8988T (cell line): Measurements from ENCODE around the gene DNAH17.

ENCODE experiments used
- DNase-seq: peaks from one replicate; pipeline ENCODE4 v3.0.0; 2011

Gene DNAH17

DNA sequence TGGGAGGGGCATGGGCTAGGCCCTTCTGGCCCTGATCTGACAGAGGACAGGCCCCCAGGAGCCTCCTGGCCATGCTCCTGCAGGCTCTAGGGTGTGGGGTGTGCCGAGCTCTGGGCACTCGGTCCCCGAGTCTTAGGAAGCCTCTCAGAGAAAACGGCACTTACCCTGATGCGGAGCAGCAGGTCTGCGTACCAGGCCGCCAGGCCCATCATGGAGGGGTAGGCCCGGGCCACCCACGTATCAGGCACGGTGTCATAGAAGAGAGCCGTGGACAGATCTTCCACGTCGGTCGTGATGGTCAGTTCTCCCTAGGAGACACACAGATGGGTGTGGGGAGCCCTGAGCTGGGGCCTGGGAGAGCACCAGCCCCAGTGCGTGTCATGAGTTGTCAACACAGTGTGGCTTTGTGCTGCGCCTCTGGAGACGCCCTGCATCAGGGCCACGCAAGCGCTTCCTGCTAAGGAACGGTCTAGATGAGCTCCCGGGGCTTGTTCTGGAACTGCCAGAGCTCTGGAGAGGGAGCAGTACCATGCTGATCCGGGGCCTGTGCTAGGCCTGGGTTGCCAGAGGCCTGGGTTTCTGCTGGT lies 150.8 kb downstream of the DNAH17 start:
- no peak for DNase-seq

DNA sequence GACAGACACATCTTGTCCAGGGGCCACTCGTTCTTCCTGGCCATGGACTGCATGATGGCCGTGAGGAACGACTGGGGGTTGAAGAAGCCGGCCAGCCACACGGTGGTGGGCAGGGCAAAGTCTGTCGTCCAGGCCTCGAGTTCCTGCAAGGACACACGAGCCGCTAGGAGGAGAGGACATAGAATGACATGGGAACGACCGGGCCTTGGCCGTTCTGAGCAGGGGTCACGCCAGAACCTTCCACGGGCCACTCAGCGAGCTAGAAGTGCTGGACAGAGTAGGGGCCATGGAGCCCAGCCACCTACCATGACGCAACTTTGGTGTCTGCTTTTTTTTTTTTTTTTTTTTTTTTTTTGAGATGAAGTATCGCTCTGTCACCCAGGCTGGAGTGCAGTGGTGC lies 151.8 kb downstream of the DNAH17 start:
- DNase-seq = no peak

DNA sequence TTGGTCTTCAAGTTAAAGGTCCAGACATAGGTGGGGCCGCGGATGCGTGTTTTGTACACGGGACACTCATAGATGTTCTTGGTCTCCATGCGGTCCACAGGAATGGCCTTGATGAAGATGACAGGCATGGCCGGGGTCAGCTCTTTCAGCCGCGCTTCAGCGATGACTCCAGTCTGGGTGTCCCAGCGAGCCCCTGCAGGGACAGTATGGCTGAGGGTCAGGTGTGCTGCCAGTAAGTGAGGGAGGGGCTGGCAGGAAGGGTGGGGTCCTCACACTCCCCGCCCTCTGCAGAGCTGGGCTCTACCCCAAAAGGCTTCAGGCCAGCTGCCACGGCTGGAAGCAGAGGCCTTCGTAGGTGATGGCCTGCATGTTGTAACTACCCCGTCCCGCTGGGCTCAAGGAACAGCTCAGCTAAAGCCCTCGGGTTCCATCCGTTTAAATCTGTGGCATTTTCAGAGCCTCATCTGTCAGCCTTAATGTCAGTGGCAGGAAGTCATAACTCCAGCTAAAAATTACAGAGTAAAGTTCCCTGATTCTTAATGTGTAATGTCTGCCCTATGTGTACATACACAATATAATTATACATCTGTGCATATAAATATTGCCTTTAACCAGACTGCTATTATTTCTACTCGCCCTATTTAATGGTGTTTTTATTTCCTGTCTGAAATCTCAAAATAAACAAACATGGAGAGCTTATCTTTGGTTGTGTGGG lies 153.1 kb downstream of the DNAH17 start:
- no peak for DNase-seq

DNA sequence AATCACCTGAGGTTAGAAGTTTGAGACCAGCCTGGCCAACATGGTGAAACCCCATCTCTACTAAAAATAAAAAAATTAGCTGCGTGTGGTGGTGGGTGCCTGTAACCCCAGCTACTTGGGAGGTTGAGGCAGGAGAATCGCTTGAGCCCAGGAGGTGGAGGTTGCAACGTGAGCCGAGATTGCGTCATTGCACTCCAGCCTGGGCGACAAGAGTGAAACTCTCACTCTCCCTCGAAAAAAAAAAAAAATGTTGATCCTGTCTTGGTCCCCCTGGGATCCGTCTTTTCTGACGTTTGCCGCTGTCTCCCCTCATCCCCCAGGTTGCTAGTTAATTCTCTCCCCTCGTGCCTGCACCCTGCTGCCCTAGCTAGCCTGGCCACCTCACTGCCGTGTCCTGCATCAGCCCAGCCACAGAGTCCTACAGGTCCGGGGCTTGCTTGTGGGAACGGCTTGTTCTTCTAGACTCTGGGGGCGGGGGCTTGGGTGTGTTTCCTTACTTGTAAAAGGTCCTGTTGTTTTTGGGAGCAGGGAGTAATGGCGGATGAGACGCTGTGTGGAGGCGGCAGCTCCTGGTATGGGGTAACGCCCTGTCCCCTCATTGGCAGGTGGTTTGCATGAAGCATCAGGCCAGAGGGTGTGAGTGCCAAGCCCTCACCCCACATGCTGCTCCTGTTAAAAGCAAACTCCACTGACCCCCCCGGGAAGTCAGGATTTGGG lies 154.2 kb downstream of the DNAH17 start:
- no peak for DNase-seq

DNA sequence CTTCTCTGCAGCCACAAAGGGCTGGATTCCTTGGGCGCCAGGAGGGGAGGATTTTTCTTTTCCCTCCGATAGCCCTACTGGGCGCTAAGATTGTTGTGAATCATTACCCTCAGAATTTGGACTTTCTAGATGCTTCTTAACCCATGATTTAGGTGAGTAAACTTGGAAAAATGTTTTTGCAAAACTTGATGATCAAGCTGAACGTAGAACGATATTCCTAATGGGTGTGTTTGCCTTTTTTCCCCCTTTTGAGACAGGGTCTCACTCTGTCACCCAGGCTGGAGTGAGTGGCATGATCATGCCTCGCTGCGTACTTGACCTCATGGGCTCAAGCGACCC lies 155.0 kb downstream of the DNAH17 start:
- no peak for DNase-seq

DNA sequence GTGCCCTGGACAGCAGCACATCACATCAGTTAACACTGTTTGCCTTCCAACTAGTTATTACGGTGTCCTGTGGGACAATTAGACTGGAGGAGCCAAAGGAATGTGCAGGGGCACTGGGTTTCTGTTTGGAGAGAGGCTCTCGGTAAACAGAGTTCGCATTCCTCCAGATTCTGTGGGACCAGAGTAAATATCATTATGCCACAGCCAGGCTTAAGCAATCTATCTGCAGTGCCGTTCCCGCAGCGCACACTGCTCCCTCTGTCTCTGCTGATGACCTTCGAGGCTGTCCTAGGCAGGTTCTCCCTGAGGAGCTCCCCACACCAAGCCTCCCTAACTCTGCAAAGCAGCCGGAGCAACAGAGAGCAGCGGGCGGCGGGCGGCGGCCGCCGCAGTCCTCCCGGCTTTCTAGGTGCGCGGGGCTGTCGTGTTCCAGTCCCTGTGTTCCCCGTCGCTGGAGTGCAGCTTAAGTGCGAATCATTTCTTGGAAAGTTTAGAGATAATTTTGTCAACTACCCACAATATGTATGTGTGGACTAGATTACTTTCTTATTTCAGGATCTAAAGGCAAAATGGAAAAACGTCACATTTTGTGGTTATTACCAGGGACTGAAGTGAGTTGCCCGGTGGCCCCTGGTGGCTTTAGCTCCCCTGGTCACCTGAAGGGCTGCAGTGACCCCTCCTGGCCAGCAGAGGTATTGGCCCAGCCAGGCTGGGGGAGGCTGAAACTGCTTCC lies 155.5 kb downstream of the DNAH17 start:
- peak; percentile 79 for DNase-seq

DNA sequence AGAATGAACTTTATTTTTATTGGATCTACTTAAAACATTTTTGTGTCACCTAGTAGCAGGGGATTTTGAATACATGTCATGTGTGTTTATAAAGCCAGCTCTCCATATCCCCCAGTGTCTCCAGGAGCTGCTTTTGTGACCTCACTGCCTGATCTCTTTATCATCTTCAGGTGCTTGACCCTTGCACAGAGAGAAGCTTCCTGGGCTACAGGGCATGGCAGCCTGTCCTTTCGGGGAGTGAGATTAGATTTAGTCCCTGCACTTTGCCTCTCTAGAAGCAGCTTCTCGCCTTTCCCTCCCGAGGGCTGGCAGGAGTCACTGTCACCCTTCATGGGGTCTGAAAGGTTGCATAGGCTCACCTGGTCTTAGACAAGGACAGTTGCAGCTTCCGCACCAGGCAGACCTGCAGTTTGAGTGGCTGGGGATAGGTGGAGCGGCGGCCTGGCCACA lies 156.1 kb downstream of the DNAH17 start:
- no peak for DNase-seq

DNA sequence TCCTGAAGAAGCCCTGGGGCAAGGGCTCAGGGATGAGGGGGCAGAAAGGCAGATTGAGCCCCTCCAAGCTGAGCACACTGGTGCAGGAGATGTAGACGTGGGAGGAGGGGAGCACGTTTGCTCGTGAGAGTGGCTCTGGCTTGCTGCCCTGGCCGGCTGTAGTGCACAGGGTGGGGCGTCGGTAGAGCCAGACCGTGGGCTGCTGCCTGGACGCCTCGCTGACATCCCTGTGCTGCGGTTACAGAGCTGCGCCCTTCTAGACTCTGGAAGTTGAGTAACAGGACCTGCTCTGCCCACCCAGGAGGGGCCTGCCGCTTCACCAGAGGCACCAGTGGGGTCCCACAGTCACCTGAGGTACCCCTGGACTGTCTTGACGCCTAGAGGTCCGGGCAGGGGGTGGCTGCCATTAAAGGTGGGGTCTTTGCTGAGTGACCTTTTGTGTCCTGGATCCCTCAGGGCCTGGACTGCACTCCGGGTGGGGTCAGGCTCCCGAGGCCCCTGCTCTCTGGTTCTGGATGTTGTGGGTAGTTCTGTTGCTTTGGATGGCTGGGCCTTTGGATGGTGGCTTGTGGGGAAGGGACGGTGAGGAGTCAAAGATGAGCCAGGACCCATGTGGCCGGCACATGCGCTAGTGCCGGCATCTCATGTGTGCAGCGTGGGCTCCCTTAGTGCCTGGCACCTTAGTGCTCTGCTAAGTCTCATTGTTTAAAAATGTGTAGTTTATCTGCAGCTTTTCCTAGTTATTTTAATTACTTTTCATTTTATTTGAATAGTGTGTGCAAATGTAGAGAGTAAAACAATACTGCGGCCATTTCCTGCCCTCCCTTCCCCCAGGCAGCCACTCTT lies 157.0 kb downstream of the DNAH17 start:
- DNase-seq = no peak

DNA sequence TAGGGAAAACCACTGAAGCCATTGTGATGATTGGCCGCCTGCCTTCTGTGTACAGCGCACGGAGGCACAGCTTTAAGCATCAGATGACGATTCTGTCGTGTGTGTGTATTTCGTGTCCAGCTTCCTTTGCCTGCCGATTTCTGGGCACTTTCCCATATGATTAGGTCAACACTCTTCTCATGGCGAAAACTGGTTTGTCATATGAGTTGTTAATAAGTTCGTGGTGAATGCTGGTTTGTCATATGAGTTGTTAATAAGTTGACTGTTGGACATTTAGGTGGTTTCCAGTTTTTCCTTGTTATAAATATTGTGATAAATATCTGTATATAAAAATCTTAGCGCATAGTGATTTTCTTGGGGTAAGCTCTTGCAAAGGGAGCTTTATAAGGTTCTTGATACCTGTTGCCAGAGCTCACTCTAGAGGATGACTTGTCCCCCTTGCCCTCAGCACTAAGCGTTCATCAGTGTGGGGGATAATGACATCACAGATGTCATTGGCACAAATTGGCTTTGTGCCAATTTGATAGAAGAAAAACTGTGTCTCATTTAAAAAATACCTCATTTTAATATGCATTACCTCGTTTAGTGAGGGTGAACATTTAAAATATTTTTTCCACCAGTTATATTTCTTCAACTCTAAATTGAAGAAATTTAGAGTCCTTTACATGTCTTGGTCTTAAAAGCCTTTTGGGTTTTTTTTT lies 158.7 kb downstream of the DNAH17 start:
- DNase-seq = no peak

DNA sequence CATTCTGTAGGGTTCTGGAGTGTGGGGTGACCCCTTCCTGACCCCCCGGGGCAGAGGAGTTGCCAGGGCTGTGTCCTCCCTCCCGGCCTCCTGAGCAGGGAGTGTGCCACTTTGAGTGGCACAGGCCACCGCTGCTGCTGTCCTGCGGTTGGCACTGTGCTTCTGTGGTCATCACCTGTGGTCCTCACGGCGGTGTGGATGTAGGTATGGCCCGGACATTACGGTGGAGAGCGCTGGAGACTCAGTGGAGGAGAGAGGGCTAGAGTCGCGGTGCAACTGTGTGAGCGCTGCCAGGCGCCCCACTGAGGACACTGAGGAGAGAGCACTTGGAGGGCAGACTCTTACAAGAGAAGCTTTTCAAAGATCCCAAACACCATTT lies 159.7 kb downstream of the DNAH17 start:
- DNase-seq = no peak

DNA sequence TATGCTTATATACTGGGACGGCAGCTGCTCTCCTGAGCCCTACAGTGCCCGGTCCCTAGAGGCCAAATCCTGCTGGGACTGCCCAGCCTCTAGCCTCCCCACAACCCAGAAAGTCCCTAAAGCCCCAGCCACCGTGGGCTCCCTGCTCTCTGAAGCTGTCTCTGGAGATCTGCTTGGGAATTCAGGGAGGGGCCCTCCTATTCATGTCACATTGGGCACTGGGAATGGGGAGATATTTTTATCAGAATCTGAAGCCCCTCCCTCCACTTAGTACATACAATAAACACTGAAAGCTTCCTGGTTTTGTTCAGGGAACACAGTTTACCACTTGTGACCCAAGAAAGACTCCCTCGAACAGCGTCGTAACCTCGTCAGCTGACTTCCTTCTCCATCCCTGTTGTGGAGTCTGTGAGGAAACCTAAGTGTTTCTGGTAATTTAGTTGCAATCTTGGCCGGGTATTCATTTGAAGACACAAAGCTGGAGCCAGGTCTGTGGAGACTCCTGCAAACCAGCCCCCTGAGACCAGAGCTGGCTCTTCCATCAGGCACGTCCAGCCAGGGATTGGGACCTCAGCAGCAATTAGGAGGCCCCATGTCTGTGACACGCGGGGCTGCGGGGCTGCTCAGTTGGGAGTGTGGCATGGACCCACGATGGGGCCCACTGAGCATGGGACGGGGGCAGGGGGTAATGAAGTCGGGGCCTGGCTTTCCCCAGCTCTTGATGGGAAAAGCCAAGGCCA lies 160.2 kb downstream of the DNAH17 start:
- no peak for DNase-seq

DNA sequence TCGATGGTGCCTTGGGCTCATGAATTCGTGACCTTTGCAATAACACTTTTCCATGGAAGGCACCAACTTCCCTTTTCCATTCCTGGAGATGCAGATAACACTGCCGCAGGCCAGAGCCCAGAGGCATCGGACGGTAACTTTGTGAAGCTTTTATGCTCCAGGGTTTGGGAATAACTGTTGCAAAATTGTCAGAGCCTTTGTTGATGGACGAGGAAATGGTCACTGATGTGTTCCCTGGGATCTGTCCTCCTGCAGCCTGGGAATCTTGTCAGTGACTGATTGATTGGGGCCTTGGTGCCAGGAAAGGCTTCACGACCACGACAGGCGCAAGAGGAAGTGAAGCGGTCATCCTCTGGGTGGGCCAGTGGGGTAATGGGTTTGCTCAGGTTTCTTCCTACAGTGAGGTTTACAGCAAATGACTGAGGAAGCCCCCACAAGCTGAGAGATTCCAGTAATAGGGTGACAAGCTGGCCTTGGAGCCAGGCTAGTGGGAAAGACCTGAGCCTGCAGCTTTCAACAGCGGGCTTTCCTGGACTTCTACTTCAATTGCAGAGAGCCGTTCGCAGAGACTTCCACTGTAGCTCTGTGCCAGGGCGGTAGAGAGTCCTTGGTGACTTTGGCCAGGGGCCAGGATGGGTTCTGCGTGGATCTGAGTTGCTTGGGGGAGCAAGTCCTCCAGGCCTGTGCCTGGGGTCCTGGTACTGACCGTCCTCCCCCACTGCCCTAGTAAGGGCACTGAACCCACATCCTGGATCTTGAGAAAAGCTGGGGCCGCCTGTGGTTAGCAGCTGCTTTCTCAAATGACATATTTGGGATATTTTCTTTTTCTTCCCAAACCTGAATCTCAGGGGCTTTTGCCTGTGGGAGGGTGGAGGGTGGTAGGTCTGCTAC lies 161.1 kb downstream of the DNAH17 start:
- no peak for DNase-seq

DNA sequence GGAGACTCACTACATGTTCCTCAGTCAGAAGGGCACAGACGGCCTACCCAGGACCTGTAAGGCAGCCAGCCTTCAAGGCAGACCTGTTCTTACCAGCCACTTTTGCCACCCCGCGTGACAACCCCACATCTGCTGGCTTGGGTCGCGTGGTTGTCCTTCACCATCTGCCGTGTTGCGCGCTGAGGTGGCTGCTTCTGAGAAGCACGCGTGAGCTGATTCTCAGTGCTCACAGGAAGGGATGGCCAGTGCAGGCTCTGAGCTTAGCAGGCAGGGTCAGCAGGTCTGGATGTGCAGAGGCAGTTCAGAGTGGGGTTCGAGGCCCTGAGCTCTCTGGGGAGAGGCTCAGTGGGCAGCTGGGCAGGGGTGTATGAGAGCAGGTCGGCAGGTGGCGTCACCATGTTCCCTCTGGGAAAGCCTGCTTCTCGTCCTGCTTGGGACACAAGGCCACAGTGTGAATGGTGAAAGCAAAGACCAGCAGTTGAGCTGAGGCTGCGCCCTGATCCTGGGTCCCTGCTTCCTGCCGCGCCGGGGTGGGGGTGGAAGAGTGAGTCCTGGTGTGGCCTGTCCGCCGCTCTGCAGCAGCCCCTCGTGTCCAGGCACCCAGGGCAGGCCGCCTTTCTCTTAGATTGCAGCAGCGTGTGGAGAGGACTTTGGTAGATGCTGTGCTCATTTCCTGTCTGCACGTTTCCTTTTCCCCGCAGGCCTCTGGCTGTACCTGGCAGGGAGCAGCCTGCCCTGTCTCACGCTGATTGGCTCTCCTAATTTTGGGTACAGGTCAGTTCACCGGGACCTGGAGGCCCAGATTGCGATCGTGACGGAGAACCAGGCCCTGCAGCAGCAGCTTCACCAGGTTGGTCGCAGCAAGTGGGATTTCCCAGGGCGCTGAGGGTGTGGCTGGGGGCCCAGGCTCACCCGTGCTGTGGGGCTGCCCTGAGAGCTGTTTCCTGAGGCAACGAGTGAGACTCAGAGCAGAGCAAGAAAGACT lies 162.7 kb downstream of the DNAH17 start:
- no peak for DNase-seq

DNA sequence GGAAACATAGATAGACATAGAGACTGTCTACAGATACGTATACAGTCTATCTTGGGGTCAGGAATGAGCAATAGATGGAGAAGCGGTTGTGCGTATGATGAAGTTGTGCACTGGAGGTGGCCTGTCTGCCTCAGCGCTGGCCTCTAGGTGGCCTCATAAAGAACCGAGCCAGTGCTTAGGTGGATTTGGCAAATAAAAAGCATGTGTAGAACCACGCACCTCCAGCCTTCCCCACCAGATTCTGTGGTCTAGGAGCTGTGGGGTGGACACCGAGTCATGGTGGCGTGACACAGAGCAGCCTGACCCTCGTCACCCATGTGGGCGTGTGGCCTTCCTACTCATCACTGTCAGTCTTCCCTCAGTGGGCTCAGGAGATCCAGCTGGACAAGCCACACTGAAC lies 164.8 kb downstream of the DNAH17 start:
- no peak for DNase-seq

DNA sequence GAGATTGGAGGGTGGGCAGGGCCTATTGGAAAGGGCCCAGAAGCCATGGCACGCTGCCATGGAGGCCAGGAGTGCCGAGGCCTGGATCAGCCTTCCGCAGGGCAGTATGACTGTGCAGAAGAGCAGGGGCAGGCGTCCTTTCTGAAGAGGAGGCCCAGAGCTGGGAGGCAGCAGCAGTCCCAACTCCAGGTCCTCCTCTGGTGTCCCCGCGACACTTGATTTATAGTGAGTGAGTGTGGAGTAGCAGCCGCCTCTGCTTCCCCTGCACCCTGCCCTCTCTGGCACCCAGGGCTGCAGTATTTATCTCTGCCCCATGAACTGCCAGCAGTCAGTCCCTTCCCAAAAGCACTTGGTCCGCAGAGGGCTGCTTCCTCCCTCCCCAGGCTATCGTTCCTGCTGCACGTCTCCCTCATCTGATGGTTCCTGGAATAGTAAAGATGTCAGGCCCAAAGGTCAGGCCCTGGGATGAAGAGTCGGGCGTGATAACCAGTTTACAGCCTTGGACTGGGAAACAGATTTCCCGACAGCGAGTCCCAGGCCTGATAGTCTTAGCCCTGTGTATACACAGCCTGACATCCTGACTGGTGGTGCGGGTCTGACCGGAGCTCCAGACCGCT lies 165.8 kb downstream of the DNAH17 start:
- DNase-seq = no peak

DNA sequence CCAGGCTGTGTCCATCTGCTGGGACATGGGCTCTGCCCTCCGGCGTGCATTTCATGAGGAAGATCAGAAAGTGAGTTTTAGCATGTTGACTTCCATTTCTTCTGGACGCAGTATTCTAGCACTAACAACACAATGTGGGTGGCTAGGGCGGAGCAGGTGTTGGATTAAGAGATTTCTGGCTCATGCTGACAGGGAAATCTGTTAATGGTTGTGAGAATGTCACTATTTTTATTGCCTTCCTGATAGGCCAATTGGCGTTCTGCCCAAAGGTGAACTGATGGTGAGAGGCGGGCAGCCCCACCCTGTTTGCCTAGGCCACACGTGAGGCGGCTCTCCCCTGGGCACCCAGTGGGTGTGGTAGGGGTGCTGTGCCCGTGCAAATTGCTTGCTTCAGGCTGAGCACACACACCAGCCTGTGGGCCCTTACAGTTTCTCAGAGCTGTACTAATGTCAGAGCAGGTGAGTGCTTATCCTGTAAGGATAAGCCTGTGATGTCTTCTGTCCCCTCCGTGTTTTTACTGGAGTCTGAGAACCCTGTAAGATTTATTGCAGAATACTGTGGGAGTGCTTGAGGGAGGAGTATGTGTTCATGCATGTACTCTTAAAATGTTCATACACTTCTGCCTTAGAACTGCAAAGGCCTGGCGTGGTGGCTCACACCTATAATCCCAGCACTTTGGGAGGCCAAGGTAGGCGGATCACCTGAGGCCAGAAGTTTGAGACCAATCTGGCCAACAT lies 167.8 kb downstream of the DNAH17 start:
- DNase-seq = no peak

DNA sequence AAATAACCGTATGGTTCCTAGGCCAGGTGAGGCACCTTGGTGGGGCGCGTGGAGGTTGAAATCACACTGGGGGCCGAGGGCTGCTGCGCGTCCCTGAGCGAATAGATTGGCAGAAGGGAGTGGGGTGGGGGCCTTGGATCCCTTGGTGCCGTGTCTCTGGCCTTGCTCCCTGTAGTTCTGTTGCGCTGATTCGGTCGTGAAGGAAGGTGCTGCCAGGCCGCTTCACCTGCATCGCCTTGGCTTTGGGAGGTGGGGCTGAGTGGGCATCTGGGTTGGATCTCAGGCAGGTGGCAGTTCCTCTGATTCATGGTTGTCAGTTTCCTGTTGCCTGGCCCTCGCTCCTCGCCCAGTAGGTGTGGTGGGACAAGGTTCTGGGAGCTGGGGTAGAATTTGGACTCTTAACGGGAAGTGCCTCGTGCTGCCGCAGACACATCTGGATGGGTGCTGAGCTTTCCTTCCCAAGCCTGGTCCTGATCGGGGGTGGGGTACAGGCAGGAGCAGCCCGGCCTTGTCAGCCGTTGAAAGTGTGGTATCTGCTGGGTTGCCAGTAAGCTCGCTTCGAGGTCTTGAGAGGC lies 168.6 kb downstream of the DNAH17 start:
- no peak for DNase-seq
